ENCODE measurements around the gene NOSTRIN. TPM values are rescaled to one million over a fixed set of nuclear protein-coding genes. Genes with fewer than 3 reads are reported as not detected.

The NOSTRIN gene
- total RNA-seq, 1 donor from 2014 or later: 0.42 TPM

DNA sequence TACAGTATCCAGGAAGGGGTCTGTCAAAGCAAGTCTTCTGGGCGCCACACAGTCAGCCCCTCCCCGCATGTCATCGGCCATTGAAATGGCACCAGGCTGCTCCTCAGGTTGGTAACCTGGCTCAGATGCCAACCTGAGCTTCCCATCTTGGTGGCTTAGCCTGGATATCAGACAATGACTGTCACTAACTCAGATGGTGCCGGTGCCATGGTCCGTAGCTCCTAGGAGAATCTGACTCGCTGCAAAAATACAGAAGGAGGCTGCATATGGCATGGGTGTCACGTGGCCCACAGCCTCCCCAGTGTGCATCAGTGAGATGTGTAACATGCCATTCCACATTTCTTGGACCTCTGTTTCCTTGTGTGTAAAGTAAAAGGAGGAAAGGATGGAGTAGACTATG is 3.2 kb downstream of the NOSTRIN start:
- Histone ChIP-seq H3K4me3 (ENCODE audit: low read depth, low read length) (no peak overlapping the region), H3K27me3 (ENCODE audit: control insufficient read depth, insufficient read depth, low read length) (no peaks in the 10 kb centered on the region), H3K36me3 (ENCODE audit: control insufficient read depth, insufficient read depth, low read length) (no peaks in the 10 kb centered on the region)
- no peak for DNase-seq (ENCODE audit: low read depth)
- TF ChIP-seq, protein P1, sequence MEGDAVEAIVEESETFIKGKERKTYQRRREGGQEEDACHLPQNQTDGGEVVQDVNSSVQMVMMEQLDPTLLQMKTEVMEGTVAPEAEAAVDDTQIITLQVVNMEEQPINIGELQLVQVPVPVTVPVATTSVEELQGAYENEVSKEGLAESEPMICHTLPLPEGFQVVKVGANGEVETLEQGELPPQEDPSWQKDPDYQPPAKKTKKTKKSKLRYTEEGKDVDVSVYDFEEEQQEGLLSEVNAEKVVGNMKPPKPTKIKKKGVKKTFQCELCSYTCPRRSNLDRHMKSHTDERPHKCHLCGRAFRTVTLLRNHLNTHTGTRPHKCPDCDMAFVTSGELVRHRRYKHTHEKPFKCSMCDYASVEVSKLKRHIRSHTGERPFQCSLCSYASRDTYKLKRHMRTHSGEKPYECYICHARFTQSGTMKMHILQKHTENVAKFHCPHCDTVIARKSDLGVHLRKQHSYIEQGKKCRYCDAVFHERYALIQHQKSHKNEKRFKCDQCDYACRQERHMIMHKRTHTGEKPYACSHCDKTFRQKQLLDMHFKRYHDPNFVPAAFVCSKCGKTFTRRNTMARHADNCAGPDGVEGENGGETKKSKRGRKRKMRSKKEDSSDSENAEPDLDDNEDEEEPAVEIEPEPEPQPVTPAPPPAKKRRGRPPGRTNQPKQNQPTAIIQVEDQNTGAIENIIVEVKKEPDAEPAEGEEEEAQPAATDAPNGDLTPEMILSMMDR (IDR thresholded peaks at IDR 0.05; ENCODE audit: insufficient read depth, low read length, poor library complexity, severe bottlenecking): no peak

DNA sequence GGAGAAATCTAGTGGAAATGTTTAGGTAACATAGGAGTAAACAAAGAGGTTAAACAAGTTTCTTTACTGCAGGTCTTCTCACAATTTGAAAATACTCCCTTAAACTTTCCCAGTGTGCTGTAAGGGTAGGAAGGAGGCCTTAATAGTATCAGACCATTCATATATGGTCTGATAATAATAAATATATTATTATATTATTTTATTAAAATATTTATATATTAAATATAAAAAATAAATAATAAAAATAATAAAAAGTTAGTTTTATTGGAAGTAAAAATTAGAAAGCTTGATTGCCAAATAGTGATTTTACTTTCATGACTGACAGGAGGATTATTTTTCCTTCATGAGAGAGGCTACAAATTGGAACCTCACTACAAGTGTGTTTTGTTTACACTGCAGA is 7.1 kb downstream of the NOSTRIN start:
- DNase-seq (ENCODE audit: low read depth): no peak
- H3K4me3 ChIP-seq (ENCODE audit: low read depth, low read length): no peak overlapping the region
- H3K36me3 ChIP-seq (ENCODE audit: control insufficient read depth, insufficient read depth, low read length): no peaks in the 10 kb centered on the region
- TF ChIP-seq, protein P1 (IDR thresholded peaks at IDR 0.05; ENCODE audit: insufficient read depth, low read length, poor library complexity, severe bottlenecking): no peak
- H3K27me3 ChIP-seq (ENCODE audit: control insufficient read depth, insufficient read depth, low read length): no peaks in the 10 kb centered on the region

DNA sequence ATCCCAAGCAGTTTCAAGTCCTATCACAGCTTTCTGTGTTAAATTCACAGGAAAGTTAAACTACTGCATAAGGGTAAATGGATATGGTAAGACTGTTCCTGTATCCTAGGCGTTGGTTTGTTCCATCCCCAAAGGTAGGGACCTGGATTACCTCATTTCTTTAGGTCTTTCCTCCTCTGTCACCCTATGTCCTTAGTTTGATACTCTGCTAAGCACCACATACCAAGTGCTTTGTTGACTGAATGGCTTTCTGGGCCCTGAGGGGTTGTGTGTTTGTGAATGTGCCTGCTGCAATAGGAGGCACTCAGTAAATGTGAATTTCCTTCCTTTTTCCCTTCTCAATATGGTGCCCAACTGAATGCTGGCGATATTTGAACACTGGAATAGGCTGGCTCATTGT is 7.8 kb downstream of the NOSTRIN start:
- H3K27me3 ChIP-seq (ENCODE audit: control insufficient read depth, insufficient read depth, low read length): no peaks in the 10 kb centered on the region
- no peaks in the 10 kb centered on the region for H3K36me3 ChIP-seq (ENCODE audit: control insufficient read depth, insufficient read depth, low read length)
- TF ChIP-seq, protein P1 (IDR thresholded peaks at IDR 0.05; ENCODE audit: insufficient read depth, low read length, poor library complexity, severe bottlenecking): no peak
- H3K4me3 ChIP-seq (ENCODE audit: low read depth, low read length): no peak overlapping the region
- DNase-seq (ENCODE audit: low read depth): no peak

DNA sequence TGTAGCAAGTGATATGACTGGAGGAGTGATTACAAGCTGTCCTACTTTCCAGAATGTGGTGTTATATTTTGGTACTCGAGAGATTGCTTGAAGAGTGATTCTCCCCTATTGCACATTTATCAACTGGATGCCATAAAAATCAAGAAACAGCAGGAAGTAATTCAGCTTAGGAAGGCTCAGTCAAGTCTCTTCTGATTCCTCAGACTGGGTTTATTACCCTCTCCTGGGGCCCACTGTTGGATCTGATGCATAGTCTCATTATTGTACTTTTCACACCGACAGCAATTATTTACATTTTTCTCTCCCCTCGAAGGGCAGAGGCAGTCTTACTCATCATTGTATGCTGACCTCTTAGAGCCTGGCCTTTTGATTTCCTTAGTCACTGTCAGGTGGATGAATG is 9.3 kb downstream of the NOSTRIN start:
- TF ChIP-seq, protein P1 (IDR thresholded peaks at IDR 0.05; ENCODE audit: insufficient read depth, low read length, poor library complexity, severe bottlenecking): no peak
- H3K36me3 ChIP-seq (ENCODE audit: control insufficient read depth, insufficient read depth, low read length): no peaks in the 10 kb centered on the region
- no peak overlapping the region for H3K4me3 ChIP-seq (ENCODE audit: low read depth, low read length)
- no peaks in the 10 kb centered on the region for H3K27me3 ChIP-seq (ENCODE audit: control insufficient read depth, insufficient read depth, low read length)
- DNase-seq (ENCODE audit: low read depth): no peak

DNA sequence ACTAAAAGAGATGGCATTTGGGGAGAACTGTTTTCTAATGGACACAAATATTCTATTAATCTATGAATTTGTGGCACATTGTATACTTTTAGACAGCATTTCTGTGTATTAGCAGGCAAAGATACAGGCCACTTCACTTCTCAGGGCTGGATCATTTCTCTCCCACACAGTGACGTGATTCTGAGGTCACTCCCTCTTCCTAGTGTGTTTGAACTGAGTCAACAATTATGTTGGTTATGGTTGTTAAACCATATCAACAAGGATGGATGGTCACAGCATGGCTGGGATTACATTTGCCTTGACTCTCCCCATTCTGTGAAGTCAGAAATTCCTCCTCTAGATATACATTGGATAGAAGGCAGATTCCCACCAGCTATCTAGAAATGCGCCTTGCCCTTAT is 11.6 kb downstream of the NOSTRIN start:
- TF ChIP-seq, protein P1 (IDR thresholded peaks at IDR 0.05; ENCODE audit: insufficient read depth, low read length, poor library complexity, severe bottlenecking): no peak
- Histone ChIP-seq H3K4me3 (ENCODE audit: low read depth, low read length) (no peak overlapping the region), H3K27me3 (ENCODE audit: control insufficient read depth, insufficient read depth, low read length) (no peaks in the 10 kb centered on the region), H3K36me3 (ENCODE audit: control insufficient read depth, insufficient read depth, low read length) (no peaks in the 10 kb centered on the region)
- DNase-seq (ENCODE audit: low read depth): no peak

Data from kidney epithelial cell (primary cell).